ENCODE results near the gene C2orf49. TPM values are rescaled to one million over a fixed set of nuclear protein-coding genes. Genes with fewer than 3 reads are reported as not detected.

Gene C2orf49
- total RNA-seq, 4 donors from 2014 or later, result 17.1 to 24.0 (median 20.4) TPM

DNA sequence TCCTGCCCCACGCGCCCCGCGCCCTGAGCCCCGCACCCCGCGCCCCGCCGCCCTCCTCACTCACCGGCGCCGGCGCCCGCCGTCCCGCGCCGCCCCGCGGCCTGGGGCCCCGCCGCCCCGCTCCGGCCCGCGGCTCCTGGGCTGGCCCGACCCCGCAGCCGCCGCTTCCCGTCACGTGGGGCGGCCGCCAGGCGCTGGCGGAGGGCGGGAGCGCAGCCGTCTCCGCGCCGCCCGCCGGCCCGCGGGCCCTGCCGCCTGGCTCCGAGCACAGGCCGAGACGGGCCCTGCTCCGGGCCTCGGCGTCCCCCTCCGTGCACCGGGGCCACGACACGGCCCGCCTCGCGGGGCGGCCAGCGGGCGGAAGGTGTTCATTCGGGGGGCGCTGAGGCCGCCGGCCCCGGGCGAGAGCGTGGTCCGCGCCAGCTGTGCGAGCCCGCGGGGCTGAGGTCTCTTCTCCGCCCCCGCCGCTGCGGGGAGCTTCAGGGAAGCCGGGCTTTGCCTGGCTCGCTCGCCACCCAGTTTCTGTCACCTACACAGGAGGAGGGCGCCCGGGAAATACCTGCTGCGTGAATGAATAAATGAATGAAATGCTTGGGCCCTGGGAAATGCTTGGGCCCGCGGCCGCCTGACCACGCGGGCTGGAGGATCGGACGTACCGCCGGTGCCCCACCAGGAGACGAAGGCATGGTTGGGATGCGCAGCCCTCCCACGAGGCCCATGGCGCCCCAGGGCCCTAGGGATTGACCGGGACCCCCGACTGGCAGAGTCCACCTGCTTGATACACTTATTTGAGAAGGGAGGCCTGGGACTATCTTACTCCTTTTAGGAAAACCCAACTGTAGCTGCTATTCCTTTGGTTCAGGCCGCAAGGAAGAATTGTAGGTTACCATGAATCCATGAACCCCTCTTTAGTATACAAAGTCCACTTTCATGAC, 7.5 kb upstream of the C2orf49 start, which contains the start of gene TGFBRAP1:
Gene TGFBRAP1, minus strand, starts transcription at position 175 of the 935 bp plus-strand sequence. CDS start 21,434 bp downstream, outside the sequence.
- Histone ChIP-seq H3K27me3 (no peaks in the 10 kb centered on the region), H3K9me3 (no peaks in the 10 kb centered on the region), H3K36me3 (peaks cover 0 to 13% (median 0%) of the 10 kb centered on the region in 3 donors), H3K4me3 (peak within 1 kb of the TSS; percentile 64 to 89 (median 76)), H3K27ac (peak within 1 kb of the TSS in 3 of 4 donors; percentile 84 to 90 (median 88)), H3K4me1 (peaks cover 0 to 34% (median 12%) of the 10 kb centered on the region in 4 donors)
- TF ChIP-seq POLR2A (IDR thresholded peaks at IDR 0.05) (no peak), EP300 (IDR thresholded peaks at IDR 0.05) (no peak)
- TF ChIP-seq, protein P1, sequence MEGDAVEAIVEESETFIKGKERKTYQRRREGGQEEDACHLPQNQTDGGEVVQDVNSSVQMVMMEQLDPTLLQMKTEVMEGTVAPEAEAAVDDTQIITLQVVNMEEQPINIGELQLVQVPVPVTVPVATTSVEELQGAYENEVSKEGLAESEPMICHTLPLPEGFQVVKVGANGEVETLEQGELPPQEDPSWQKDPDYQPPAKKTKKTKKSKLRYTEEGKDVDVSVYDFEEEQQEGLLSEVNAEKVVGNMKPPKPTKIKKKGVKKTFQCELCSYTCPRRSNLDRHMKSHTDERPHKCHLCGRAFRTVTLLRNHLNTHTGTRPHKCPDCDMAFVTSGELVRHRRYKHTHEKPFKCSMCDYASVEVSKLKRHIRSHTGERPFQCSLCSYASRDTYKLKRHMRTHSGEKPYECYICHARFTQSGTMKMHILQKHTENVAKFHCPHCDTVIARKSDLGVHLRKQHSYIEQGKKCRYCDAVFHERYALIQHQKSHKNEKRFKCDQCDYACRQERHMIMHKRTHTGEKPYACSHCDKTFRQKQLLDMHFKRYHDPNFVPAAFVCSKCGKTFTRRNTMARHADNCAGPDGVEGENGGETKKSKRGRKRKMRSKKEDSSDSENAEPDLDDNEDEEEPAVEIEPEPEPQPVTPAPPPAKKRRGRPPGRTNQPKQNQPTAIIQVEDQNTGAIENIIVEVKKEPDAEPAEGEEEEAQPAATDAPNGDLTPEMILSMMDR (IDR thresholded peaks at IDR 0.05), result no peak
- DNase-seq (ENCODE audit: low spot score in 2 of 2), result no peak
- 3 to 5% methylated on average over 22 to 49 of the region's 101 CpGs for WGBS, 2 donors

DNA sequence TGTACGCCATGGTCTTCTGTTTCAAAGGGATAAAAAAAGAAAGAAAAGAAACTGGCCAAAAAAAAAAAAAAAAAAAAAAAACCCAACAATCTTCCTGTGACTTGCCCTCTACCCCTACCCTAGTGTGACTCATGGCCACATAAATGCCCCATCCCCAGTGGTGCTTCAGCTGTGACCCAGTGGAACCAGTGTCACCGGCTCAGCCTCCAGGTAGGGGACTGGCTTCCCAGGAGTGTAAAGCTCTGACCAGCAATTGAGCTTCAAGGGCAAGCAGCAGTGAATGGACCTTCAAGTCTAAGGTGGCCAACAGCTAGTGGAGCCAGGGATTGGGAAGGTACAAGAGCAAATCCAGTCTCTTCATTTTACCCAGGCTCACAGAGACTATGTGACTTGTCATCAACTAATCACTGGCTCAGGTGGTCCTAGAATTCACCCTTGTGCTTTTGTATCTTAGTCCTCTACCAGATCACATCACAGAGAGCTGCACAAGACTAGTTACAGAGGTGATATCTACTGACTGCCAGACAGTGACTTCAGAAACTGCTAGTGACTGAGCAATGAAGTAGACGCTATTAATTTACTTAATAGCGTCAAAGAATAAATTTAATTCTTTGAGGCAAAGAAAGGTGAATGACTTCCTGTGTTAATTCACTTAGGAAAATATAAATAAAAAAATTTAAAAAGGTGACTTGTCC, 6.5 kb upstream of the C2orf49 start:
- H3K4me1 ChIP-seq, result peaks cover 0 to 30% (median 10%) of the 10 kb centered on the region in 4 donors
- no peak overlapping the region for H3K4me3 ChIP-seq
- H3K9me3 ChIP-seq, result no peaks in the 10 kb centered on the region
- 96 to 97% methylated on average over 4 of the region's 4 CpGs for WGBS, 2 donors
- no peak for TF ChIP-seq EP300 (IDR thresholded peaks at IDR 0.05)
- no peak for TF ChIP-seq POLR2A (IDR thresholded peaks at IDR 0.05)
- TF ChIP-seq, protein P1 (IDR thresholded peaks at IDR 0.05), result no peak
- peaks cover 0 to 13% (median 0%) of the 10 kb centered on the region in 3 donors for H3K36me3 ChIP-seq
- H3K27me3 ChIP-seq, result no peaks in the 10 kb centered on the region
- DNase-seq (ENCODE audit: low spot score in 2 of 2), result no peak
- no peak overlapping the region for H3K27ac ChIP-seq

DNA sequence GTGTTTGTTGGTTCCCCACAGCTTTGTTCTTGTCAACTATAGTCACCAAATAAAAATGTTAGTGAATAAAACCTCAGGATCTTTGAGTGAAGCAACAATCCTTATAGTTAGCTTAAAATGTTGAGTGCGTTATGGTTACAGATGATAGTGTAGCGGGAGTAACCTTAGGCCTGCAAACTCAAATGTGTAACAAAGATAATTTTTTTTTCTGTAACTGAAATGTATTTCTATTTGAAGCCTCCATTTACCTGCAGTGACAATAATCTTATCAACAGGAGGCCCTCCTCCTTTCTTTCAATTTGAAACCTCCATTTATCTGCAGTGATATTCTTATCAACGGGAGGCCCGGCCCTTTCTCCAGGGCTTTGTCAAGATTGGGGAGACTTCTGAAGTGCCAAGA, 3.1 kb upstream of the C2orf49 start:
- Histone ChIP-seq H3K36me3 (peaks cover 0 to 13% (median 0%) of the 10 kb centered on the region in 3 donors), H3K4me3 (no peak overlapping the region), H3K27me3 (no peaks in the 10 kb centered on the region), H3K27ac (no peak overlapping the region), H3K4me1 (peaks cover 0 to 35% (median 19%) of the 10 kb centered on the region in 4 donors), H3K9me3 (no peaks in the 10 kb centered on the region)
- no peak for DNase-seq (ENCODE audit: low spot score in 2 of 2)
- TF ChIP-seq, protein P1 (IDR thresholded peaks at IDR 0.05), result no peak
- no peak for TF ChIP-seq EP300 (IDR thresholded peaks at IDR 0.05)
- TF ChIP-seq POLR2A (IDR thresholded peaks at IDR 0.05), result no peak
- WGBS, 2 donors, result 88 to 95% methylated on average over 4 of the region's 4 CpGs

DNA sequence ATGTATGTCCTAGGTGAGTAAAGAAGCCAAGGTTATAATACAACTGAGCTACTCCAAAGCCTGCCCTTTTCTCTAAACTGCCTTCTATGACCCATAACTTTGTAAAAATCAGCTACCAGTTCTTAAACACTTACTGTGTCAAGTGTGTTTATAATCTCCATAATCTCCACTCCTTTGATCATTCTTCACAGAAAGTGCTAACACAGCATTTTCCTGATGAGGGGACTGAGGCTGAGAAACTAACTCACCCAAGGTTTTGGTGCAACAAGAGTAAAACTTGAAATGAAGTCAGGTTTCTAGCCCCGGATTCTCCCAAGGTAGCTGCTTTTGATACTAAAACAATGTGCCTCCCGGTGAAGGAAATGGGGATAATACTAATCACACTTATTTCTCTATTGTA, 1.9 kb upstream of the C2orf49 start:
- TF ChIP-seq, protein P1 (IDR thresholded peaks at IDR 0.05), result no peak
- TF ChIP-seq EP300 (IDR thresholded peaks at IDR 0.05) (no peak), POLR2A (IDR thresholded peaks at IDR 0.05) (no peak)

More for the DNA sequence above, 1.9 kb upstream of the C2orf49 start:
- no peak for DNase-seq (ENCODE audit: low spot score in 2 of 2)
- no peak overlapping the region for H3K4me3 ChIP-seq
- H3K9me3 ChIP-seq, result no peaks in the 10 kb centered on the region
- no peaks in the 10 kb centered on the region for H3K27me3 ChIP-seq
- 95 to 96% methylated on average over 2 of the region's 2 CpGs for WGBS, 2 donors
- peaks cover 0 to 41% (median 16%) of the 10 kb centered on the region in 4 donors for H3K4me1 ChIP-seq
- H3K27ac ChIP-seq, result no peak overlapping the region
- peaks cover 0 to 20% (median 7%) of the 10 kb centered on the region in 3 donors for H3K36me3 ChIP-seq
